NCI-H748 treated with DMSO at 0.1 percent for 48 hours (cell line): ENCODE data around the gene CPPED1.
"Not testable (repeated sequence)": the region's sequence is repeated elsewhere in the genome, so short reads cannot be mapped to it uniquely, and the experiment has no call there.

Source experiments
- DNase-seq: peaks from one replicate; lab custom pipeline; 2025; lab: John Stamatoyannopoulos, UW

Gene CPPED1

DNA sequence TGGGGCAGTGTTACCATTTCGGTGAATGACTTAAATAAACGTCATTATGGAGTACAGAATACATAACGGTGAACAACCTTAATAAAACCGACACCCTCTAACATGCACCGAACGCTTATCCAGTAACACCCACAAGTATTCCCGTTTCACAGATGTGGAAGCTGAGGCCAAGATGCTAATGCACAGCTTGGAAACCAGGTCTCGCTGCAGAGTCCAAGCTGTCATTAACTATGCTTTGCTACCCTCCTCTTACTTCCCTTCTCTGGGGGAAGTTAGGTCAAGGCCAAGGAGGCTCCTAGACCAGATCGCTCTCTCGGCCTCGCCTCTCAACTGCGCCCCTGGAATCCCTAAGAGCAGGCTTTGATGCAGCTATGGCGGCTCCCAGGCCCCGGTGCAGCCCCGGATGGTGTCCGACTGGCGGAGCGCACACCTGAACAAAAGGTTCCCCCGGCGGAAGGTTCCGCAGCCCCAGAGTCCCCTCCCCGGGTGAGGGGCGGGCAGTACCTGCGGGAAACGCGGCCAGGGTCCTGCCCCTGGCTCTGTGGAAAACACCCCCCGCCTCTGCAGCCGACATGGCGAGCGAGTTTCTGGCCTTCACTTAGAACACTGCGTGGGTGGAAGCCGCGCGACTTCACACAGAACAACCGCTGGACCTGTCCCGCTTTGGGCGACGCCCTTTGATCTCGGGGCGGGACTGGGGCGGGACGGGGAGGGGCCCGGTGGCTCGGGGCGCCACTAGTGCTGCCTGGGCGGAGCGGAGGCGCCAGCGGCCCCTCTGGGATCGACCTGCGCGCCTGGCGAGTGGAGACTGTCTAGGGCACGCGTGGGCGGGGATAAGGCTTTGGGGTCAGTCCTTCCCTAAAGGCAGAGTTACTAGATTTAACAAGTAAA is at the start of gene CPPED1:
Gene CPPED1 (minus strand): TSS at position 685 of the 891 bp plus-strand sequence. CDS start 111 bp downstream, at position 574.
- peak; percentile 46 for DNase-seq

DNA sequence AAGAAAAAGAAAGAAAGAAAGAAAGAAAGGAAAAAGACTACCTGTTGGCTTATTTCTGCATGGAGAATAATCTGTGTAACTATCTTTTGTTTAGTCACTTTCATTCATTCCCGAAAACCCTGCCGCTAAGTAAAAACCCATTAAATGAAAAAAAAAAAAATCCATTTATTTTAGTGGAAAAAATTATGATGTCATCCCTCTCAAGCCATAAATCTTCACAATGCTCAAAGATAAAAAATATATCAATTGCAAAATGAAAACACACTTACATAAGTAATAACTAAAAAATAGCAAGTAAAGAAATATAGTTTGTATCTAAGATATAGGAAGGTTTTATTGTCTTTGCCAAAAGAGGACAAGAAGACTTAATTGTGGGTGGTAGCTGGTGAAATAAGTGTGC is 46.5 kb upstream of the CPPED1 start:
- no peak for DNase-seq

DNA sequence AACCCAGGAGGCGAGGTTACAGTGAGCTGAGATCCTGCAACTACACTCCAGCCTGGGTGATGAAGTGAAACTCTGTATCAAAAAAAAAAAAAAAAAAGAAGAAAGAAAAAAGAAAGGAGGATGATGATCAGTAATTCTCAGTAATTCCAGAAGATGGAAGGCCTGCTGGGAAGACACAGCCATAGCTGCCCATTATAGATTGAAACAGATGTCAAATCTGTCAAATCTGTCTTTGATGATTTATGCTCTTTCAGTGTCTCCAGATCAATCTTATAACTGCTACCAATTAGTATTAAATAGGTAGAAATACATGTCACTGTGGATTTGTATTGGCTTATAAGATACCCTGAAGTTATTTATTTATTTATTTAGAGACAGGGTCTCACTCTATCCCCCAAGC is 42.9 kb upstream of the CPPED1 start:
- no peak for DNase-seq

DNA sequence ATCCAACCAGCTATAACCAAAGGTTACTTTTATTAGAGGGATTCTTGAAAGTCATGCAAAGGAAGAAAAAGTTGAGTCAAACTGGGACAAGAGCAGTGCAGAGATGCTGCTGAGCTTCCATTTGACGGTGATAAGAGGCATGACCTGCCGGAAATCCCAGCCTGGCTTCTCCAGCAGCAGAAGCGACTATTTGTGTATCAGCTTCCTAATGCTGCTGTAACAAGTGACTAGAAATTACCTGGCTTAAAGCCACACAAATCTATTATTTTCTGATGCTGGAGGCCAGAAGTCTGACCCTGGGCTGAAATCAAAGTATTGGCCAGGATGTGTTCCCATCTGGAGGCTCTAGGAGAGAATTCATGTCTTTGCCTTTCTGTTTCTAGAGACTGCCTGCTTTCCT is 41.6 kb upstream of the CPPED1 start:
- no peak for DNase-seq

- DNase-seq = no peak
These were observed 34.1 kb upstream of the CPPED1 start for GRCh38 chr16:12837756-12838155.

DNA sequence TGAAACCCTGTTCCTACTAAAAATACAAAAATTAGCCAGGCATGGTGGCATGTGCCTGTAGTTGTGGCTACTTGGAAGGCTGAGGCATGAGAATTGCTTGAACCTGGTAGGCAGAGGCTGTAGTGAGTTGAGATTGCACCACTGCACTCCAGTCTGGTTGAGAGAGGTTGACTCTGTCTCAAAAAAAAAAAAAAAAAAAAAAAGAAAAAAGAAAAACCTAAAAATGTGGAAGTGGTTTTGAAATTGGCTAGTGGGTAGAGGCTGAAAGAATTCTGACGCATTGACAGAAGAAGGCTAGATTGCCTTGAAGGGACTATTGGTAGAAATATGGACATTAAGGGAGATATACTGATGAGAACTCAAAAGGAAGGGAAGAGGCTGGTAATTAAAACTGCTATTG is 33.6 kb upstream of the CPPED1 start:
- no peak for DNase-seq

DNA sequence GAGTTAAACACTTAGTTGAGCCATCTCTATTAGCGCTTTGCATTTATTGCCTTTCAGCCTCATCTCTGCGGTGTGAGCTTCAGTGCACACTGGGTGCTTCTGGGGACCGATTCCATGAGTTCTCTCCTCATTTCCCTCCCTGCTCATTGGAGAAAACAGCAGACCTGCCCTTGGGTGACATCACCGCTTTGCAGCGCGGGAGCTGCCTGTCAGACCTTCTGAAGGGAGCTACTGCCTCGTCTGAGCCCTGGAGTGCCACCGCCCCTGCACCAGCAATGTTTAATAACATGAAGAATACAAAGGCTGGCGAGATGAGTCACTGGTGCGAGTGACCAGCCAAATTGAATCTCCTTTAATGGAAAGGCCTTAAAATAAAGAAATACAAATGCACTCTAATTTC is 30.2 kb upstream of the CPPED1 start:
- no peak for DNase-seq

- DNase-seq = no peak
These were observed 25.6 kb upstream of the CPPED1 start for GRCh38 chr16:12829096-12829888.

DNA sequence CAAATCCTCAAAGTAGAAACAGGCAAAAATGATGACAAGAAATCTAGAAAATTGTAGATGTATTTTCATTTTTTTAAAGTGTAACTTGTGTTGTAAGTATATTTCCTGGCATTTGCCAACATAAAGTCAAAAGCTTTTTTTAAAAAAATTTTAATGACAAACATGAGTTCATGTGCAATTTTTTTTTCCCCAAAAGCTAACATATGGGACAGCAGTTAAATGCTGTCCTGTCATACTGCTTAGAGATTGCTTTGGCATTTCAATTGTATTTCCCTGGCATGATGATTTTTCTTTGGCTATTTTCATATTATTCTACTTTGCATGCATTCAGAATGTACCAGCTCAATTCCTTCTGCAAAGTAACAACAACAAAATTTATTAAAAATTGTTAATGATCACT is 24.5 kb upstream of the CPPED1 start:
- no peak for DNase-seq

DNA sequence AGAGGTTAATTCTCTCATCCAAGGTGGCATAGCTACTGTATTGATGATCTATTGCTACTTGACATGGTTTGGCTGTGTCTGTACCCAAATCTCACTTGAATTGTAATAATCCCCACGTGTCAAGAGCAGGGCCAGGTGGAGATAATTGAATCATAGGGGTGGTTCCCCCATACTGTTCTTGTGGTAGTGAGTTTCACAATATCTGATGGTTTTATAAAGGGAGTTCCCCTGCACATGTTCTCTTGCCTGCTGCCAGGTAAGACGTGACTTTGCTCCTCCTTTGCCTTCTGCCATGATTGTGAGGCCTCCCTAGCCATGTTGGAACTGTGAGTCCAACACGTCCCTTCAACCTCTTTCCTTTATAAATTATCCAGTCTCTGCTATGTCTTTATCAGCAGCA is 22.9 kb upstream of the CPPED1 start:
- DNase-seq = no peak

- DNase-seq = peak; percentile 16
These were observed 15.7 kb upstream of the CPPED1 start for GRCh38 chr16:12819126-12820117.

DNA sequence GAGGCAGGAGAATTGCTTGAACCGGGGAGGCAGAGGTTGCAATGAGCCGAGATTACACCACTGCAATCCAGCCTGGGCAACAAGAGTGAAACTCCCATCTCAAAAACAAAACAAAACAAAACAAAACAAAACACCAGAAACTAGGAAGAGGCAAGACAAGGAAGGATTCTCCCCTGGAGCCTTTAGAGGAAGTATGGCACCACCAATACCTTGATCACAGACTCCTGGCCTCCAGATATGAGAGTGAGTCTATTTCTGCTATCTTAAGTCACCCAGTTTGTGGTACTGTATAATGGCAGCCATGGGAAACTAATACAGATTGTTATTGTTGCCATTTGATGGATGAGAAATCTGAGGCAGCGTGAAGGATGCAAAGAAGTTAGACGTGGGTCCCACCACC is 14.6 kb upstream of the CPPED1 start:
- no peak for DNase-seq

- DNase-seq = not testable (repeated sequence)
These were observed 13.1 kb upstream of the CPPED1 start for GRCh38 chr16:12816791-12817214.

DNA sequence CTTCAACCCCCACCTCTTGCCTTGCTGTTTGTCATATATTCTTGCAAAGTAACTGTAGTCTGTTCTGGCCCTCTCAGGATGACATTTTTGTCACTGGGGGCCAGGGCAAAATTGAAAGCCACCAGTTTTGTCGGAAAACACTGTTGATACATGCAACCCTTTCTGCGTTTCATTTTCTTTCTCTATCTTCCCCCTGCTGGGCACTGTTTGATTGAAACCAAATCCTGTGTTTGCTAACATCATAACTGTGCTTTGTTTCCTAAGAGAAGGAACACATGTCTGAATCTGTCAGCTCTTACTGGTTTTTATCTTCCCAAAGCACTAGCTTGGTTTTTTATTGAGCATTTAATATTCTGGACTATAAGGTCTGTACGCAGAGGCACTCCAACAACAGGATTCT is 11.7 kb upstream of the CPPED1 start:
- DNase-seq = peak; percentile 22

DNA sequence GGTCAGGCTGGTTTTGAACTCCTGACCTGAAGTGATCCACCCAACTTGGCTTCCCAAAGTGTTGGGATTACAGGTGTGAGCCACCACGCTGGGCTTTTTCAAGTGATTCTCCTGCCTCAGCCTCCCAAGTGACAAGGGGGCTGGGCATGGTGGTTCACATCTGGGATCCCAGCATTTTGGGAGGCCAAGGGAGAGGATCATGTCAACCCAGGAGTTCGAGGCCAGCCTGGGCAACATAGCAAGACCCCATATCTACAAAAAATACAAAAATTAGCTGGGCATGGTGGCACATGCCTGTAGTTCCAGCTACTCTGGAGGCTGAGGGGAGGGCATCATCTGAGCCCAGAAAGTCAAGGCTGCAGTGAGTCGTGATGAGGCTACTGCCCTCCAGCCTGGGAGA is 10.0 kb upstream of the CPPED1 start:
- not testable (repeated sequence) for DNase-seq

DNA sequence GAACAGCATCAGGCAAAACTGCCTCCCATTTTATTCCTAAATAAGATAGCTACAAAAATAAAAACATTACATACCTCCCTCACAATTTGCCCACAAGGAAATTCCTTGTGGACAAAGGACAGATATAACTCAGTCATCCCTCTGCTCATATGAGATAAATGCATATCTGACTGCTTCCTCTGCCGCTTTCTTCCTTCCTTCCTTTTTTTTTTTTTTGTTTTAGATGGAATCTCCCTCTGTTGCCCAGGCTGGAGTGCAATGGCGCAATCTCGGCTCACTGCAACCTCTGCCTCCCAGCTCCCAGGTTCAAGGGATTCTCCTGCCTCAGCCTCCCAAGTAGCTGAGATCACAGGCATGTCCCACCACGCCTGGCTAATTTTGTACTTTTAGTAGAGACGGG is 9.6 kb upstream of the CPPED1 start:
- DNase-seq = not testable (repeated sequence)

- DNase-seq = no peak
These were observed 8.0 kb upstream of the CPPED1 start for GRCh38 chr16:12811441-12812383.

DNA sequence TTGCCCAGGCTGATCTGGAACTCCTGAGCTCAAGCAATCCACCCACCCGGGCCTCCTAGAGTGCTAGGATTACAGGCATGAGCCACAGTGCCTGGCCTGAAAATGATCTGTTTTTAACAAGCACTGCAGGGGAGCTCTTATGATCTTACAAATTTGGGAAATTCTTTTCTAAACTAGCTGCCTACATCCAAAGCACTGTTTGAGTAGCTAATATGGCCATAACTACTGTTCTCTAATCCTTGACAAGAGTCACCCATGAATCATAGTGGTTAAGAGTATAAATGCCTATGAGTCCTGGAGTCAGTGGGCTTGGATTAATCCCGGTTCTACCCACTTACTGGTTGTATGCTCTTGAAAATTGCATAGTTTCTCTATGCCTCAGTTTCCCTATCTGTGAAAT is 1.4 kb upstream of the CPPED1 start:
- DNase-seq = no peak

GRCh38 chr16:12804395-12804794 is 708 bp upstream of the CPPED1 start:
- DNase-seq = no peak

DNA sequence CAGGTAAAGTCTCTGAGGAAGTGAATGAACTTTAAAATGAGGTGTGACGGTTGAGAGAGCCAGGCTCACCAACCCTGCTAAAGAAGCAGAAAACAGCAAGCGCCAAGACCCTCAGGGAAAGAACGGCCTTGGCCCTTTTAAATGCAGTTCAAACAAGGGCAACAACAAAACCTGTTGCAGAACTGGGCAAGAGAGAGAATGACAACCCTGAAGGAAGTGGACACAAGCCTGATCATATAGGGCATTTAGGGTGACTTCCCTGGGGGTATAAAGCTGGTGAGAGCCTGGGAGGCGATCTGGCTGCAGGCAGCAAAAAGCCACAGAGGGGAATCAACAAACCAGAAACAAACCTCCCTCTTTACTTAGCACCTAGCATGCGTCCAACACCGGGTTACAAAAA is 1.0 kb downstream of the CPPED1 start:
- no peak for DNase-seq

DNA sequence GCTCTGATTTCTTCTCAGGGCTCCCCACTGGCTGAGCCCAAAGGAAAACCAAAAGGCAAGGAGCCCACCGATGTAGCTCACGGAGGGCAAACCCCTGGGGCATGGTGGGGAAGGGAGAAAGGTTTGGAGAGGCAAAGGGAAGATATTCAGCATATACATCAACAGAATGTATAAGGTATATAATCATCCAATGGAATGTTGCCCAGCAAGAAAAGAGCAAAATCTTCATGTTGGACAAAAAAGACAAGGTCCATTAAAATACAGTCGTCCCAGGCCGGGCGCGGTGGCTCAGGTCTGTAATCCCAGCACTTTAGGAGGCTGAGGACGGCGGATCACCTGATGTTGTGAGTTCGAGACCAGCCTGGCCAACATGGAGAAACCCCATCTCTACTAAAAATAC is 1.6 kb downstream of the CPPED1 start:
- DNase-seq = no peak
